IPS-18a (cell line): ENCODE data around the gene AIF1.
"Not testable (repeated sequence)": the region's sequence is repeated elsewhere in the genome, so short reads cannot be mapped to it uniquely, and the experiment has no call there.

Experiments
- H3K27ac ChIP-seq: one replicate; pipeline ENCODE4 v1.5.1; 2013; ENCODE audit warnings: low read length
- H3K27me3 ChIP-seq: one replicate; pipeline ENCODE4 v1.6.1; 2013; ENCODE audit warnings: mild to moderate bottlenecking, low read length; ENCODE audit not compliant: control insufficient read depth, insufficient read depth
- H3K36me3 ChIP-seq: one replicate; pipeline ENCODE4 v1.6.1; 2013; ENCODE audit warnings: low read depth, low read length; ENCODE audit not compliant: control insufficient read depth
- H3K4me1 ChIP-seq: one replicate; pipeline ENCODE4 v1.6.1; 2013; ENCODE audit warnings: low read depth, low read length; ENCODE audit not compliant: control insufficient read depth
- H3K4me3 ChIP-seq: one replicate; pipeline ENCODE4 v1.5.1; 2013; ENCODE audit warnings: low read length
- H3K9ac ChIP-seq: one replicate; pipeline ENCODE4 v1.6.1; 2013; ENCODE audit warnings: mild to moderate bottlenecking, low read length, moderate library complexity
- H3K9me3 ChIP-seq: one replicate; pipeline ENCODE4 v1.6.1; 2013; ENCODE audit warnings: low read depth, low read length; ENCODE audit not compliant: control insufficient read depth

The AIF1 gene

DNA sequence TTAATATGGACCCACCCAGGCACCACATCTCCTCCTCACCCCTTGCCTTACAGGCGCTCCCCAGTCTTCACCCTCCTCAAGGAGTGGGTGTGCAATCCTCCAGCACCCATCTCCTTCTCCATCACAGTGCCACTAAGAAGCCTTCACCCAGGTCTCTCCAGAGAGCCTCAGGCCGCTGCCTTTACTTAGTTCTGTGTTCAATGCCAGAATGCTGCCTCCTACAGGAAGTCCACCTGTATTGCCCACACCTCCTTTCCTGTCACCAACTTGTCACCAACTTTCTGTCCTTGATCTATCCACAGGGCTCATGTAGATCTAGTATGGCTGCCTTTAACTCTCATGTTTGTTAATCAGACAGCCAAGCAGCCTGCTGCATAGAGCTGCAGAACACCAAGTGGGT is 29.5 kb upstream of the AIF1 start:
- Histone ChIP-seq H3K27me3 (peaks cover 14% of the 10 kb centered on the region), H3K4me3 (no peak overlapping the region), H3K4me1 (peaks cover 10% of the 10 kb centered on the region), H3K36me3 (no peaks in the 10 kb centered on the region), H3K27ac (no peak overlapping the region), H3K9ac (no peak overlapping the region), H3K9me3 (no peaks in the 10 kb centered on the region)

GRCh38 chr6:31586008-31586407 is 29.0 kb upstream of the AIF1 start, which contains the start of gene LST1:
Gene LST1, plus strand, starts transcription at chr6:31586277. Its CDS starts 1,023 bp downstream, at chr6:31587300.
- H3K36me3 ChIP-seq = no peaks in the 10 kb centered on the region
- H3K27me3 ChIP-seq = peaks cover 11% of the 10 kb centered on the region
- no peaks in the 10 kb centered on the region for H3K9me3 ChIP-seq
- H3K4me3 ChIP-seq = no peak within 1 kb of the TSS
- H3K9ac ChIP-seq = no peak within 1 kb of the TSS
- no peak within 1 kb of the TSS for H3K27ac ChIP-seq
- H3K4me1 ChIP-seq = peaks cover 8% of the 10 kb centered on the region

DNA sequence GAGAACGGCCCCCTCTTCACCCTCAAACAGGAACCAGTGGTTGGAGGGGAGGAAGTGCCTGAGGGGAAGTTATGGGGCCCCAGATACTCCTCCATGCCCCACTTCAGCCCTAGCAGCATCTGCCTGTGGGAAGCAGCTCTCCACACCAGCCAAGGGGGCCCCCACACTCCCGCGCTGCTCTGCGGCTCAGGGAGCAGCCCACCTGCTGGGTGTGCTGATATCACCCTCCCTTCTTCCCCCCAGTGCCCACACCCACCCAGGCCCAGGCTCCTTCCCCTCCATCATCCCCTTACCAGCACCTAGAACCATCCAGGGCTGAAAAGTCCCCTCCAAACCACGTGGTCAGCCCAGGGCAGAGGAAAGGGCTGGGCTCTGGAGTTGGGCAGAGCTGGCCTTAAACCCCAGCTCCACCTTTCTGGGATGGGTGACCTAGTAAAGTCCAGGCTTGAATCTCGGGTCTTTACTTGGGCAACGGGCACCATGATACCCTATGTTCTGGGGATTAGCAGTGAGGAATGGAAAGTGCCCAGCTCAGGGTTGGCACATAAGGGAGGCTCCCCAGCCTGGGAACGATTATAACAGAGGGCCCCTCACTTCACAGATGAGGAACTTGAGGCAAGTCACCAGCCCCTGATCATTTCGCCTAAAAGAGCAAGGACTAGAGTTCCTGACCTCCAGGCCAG is 28.3 kb upstream of the AIF1 start:
- no peaks in the 10 kb centered on the region for H3K36me3 ChIP-seq
- peaks cover 8% of the 10 kb centered on the region for H3K4me1 ChIP-seq
- H3K9ac ChIP-seq = no peak overlapping the region
- no peaks in the 10 kb centered on the region for H3K9me3 ChIP-seq
- H3K27me3 ChIP-seq = peaks cover 5% of the 10 kb centered on the region
- no peak overlapping the region for H3K27ac ChIP-seq
- no peak overlapping the region for H3K4me3 ChIP-seq

- Histone ChIP-seq H3K9me3 (no peaks in the 10 kb centered on the region), H3K27ac (no peak overlapping the region), H3K4me1 (no peaks in the 10 kb centered on the region), H3K4me3 (no peak overlapping the region), H3K27me3 (no peaks in the 10 kb centered on the region), H3K36me3 (no peaks in the 10 kb centered on the region), H3K9ac (no peak overlapping the region)
Observed at GRCh38 chr6:31587791-31588777, 26.9 kb upstream of the AIF1 start.

- no peaks in the 10 kb centered on the region for H3K27me3 ChIP-seq
- H3K4me3 ChIP-seq = no peak overlapping the region
- H3K4me1 ChIP-seq = no peaks in the 10 kb centered on the region
- H3K27ac ChIP-seq = no peak overlapping the region
- H3K9ac ChIP-seq = no peak overlapping the region
- H3K9me3 ChIP-seq = no peaks in the 10 kb centered on the region
- H3K36me3 ChIP-seq = no peaks in the 10 kb centered on the region
Observed at GRCh38 chr6:31588871-31589650, 26.0 kb upstream of the AIF1 start.

- not testable (repeated sequence) for H3K4me1 ChIP-seq, H3K9me3 ChIP-seq, H3K9ac ChIP-seq, H3K27me3 ChIP-seq, H3K4me3 ChIP-seq, H3K36me3 ChIP-seq, H3K27ac ChIP-seq
Observed at GRCh38 chr6:31590691-31591090, 24.3 kb upstream of the AIF1 start.

GRCh38 chr6:31592396-31592771 is 22.6 kb upstream of the AIF1 start:
- Histone ChIP-seq H3K36me3 (no peaks in the 10 kb centered on the region), H3K27ac (no peak overlapping the region), H3K9me3 (no peaks in the 10 kb centered on the region), H3K4me1 (no peaks in the 10 kb centered on the region), H3K27me3 (no peaks in the 10 kb centered on the region), H3K4me3 (no peak overlapping the region), H3K9ac (no peak overlapping the region)

DNA sequence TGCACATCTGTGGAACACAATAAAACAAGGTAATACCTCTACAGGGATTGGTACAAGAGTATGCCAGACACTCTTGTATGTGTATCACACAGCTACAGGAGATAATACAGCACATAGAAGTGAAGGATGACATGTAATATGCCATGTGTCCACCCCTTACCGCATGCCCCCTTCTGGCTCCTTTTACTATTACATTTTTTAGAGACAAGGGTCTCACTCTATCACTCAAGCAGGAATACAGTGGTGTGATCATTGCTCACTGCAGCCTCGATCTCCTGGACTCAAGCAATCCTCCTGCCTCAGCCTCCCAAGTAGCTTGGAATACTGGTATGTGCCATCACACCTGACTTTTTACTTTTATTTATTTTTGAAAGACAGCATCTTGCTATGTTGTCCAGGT is 18.0 kb upstream of the AIF1 start:
- H3K27me3 ChIP-seq = no peaks in the 10 kb centered on the region
- no peak overlapping the region for H3K9ac ChIP-seq
- H3K4me3 ChIP-seq = no peak overlapping the region
- no peaks in the 10 kb centered on the region for H3K4me1 ChIP-seq
- H3K36me3 ChIP-seq = no peaks in the 10 kb centered on the region
- no peaks in the 10 kb centered on the region for H3K9me3 ChIP-seq
- no peak overlapping the region for H3K27ac ChIP-seq

DNA sequence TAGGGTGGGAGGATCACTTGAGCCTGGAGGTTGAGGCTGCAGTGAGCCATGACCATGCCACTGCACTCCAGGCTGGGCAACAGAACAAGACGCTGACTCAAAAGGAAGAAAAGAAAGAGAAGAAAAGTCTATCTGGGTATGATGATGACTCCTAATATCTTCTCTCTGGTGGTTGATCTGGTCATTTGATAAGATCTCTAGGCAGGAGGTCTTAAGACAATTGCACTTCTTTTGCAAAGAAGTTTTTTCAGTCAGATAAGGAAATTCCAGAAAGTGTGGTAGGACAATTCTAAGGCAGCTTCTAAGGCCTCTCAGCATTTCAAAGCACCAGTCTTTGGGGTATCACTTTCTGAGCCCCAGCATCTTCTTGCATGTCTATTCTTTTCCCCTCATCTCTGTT is 7.7 kb upstream of the AIF1 start:
- H3K27me3 ChIP-seq = no peaks in the 10 kb centered on the region

DNA sequence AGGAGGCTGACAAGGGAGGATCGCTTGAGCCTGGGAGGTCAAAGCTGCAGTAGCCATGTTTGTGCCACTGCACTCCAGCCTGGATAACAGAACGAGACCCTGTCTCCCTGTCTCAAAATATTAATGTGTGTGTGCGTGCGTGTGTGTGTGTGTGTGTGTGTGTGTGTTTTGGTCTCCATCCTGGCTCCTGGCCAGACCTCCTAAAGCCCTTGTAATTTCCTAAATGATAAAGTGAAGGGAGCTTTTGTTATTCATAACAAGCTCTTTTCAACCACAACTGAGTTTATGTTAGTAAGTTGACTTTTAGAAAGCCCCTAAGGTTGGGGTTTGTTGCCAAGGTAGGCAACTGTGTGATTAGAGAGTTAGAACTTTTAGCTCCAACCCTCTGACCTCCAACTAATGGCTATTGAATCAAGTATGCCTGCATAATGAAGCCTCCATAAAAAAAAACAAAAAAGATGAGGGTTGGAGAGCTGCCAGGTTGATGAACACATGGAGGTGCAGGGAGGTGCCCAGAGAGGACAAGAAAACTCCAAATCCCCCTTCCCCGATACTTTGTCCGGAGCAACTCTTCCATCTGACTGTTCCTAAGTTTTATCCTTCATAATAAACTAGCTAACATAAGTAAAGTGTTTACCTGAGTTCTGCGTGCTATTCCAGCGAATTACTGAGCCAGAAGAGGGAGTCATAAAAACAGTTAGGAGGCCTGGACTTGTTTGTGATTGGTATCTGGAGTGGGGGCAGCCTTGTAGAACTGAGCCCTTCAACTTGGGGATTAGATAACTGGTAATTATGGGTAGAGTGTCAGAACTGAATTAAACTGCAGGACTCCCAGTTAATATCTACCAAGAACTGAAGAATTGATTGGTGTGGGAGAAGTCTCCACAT is 5.3 kb upstream of the AIF1 start:
- Histone ChIP-seq H3K9ac (no peak overlapping the region), H3K9me3 (no peaks in the 10 kb centered on the region), H3K4me1 (no peaks in the 10 kb centered on the region), H3K36me3 (no peaks in the 10 kb centered on the region), H3K27me3 (no peaks in the 10 kb centered on the region), H3K27ac (no peak overlapping the region), H3K4me3 (no peak overlapping the region)

More for the DNA sequence above, 7.7 kb upstream of the AIF1 start:
- H3K4me1 ChIP-seq = no peaks in the 10 kb centered on the region
- H3K4me3 ChIP-seq = no peak overlapping the region
- no peak overlapping the region for H3K27ac ChIP-seq
- no peak overlapping the region for H3K9ac ChIP-seq
- H3K36me3 ChIP-seq = no peaks in the 10 kb centered on the region
- H3K9me3 ChIP-seq = no peaks in the 10 kb centered on the region
